CD4-positive, alpha-beta T cell treated with Interleukin-2 at 100 ng/mL for 4 hours (primary cell): ENCODE data around the gene SPAST.
A peak's percentile ranks its signal among the peaks of the same experiment; 100 is the strongest.
"Not testable (repeated sequence)": the region's sequence is repeated elsewhere in the genome, so short reads cannot be mapped to it uniquely, and the experiment has no call there.

Experiments used
- DNase-seq: peaks from one replicate; pipeline ENCODE4 v3.0.0-alpha.2; 2020; ENCODE audit warnings: low spot score

Gene SPAST

GRCh38 chr2:32124660-32125059 lies 61.3 kb downstream of the SPAST start:
- no peak for DNase-seq

DNA sequence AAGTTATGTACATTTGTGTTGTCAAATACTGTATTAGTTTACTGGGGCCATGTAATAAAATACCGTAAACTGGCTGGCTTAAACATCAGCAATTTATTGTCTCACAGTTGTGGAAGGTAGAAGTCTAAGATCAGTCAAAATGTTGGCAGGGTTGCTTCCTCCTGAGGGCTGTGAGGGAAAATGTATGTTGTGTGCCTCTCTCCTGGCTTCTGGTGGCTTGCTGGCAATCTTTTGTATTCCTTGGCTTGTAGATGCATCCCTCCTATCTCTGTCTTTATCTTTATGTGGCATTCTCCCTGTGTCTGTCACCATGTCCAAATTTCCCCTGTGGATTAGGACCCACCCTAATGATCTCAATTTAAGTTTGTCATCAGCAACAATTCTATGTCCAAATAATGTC lies 65.3 kb downstream of the SPAST start:
- no peak for DNase-seq

- no peak for DNase-seq
These were observed 65.7 kb downstream of the SPAST start for GRCh38 chr2:32129086-32129485.

DNA sequence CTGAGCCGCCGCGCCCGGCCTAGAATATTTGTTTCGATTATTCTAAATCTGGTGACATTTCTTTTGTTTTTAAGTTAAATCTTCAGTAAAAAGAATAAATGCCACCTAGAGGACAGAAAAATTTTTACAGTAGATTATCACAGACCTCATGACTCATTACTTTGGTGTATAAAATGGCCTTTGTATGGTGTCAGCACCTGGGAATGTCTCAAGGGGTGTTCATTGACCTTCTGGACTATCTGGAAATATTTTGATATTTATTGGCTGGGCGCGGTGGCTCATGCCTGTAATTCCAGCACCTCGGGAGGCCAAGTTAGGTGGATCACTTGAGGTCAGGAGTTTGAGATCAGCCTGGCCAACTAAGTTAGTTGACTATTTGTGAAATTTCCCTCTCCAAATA lies 72.1 kb downstream of the SPAST start:
- peak; percentile 25 for DNase-seq

GRCh38 chr2:32136097-32136496 lies 72.7 kb downstream of the SPAST start:
- no peak for DNase-seq

DNA sequence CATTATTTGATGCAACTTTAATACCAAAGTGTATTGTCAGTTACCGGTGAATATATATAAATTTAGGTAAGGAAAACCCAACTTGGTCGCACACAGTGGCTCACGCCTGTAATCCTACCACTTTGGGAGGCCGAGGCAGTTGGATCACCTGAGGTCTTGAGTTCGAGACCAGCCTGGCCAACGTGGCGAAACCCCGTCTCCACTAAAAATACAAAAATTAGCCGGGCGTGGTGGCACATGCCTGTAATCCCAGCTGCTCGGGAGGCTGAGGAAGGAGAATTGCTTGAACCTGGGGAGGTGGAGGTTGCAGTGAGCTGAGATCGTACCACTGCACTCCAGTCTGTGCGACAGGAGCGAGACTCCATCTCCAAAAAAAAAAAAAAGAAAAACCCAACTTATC lies 88.2 kb downstream of the SPAST start:
- DNase-seq = not testable (repeated sequence)

- no peak for DNase-seq
These were observed 96.3 kb downstream of the SPAST start for GRCh38 chr2:32159678-32160077.

DNA sequence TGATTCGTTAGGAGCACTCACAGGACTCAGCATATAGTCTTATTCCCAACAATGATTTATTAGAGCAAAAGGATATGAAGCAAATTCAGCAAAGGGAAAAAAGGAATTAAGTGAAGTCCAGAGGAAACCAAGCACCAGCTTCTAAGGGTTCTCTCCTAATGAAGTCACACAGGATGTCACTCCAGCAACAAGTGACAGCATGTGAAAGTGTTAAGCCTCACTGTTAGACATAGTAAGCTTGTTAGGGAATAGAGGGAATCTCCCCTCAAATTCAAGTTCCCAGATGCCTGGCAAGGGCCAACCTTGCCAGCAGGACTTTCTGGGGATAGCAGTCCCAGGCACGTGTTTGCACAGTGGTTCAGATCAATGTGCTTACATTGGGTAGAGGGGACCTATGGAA lies 97.9 kb downstream of the SPAST start:
- no peak for DNase-seq

DNA sequence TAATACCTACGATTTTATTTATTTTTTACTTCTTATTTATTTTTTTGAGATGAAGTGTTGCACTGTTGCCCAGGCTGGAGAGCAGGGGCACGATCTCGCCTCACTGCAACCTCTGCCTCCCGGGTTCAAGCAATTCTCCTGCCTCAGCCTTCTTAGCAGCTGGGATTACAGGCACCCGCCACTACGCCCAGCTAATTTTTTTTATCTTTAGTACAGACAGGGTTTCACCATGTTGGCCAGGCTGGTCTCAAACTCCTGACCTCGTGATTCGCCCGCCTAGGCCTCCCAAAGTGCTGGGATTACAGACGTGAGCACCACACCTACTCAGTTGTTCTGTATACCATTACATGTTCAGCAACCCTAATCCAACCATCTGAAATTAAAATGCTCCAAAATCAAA lies 100.9 kb downstream of the SPAST start:
- DNase-seq = not testable (repeated sequence)

DNA sequence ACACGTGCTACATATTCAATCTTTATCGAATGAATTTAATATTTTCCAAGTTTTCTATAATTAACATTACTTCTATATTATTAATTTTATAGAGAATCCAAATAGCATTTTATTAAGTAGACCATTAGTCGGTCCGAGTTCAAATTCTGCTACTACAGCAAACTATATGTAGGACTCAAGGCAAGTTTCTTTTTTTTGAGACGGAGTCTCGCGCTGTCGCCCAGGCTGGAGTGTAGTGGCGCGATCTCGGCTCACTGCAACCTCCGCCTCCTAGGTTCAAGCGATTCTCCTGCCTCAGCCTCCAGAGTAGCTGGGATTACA lies 101.6 kb downstream of the SPAST start:
- not testable (repeated sequence) for DNase-seq

DNA sequence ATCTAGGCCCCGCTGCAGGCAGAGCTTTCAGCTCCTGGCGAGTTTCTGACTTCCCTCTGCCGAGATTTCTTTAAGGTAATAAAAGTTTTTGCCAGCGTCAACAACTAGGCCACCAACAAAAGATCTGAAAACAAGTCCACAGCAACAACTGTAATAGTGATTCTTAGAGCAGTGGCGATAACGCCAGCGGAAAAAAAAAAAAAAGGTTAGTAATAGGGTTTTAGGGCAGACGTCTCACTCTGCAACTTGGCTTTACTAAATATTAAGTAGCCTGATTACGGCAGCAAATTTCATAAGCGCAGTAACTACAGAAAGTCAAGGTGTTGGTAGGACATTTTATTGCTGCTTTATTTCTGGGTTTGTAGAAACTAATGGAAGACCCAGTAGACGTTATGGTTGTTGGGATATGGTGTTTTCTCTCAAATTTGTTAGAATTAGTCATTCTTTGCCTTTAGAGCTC lies 102.8 kb downstream of the SPAST start:
- no peak for DNase-seq

DNA sequence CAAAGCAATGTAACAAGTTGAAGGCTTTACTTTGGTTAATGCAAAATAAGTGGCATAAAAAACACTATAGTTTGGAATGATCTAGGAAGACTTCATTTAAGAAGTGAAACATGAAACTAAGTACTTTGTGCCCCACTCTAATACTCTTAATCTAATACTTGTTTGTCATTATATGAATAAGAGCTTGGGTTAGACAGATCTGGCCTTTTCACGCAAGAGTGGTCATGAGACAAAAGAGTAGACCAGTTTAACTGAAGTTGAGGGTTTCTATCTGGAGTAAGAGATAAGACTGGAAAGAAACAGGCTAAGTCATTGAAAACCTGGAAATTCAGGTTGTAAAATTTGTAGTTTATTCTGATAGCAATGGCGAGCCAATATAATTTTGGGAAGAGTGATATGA lies 105.2 kb downstream of the SPAST start:
- no peak for DNase-seq

DNA sequence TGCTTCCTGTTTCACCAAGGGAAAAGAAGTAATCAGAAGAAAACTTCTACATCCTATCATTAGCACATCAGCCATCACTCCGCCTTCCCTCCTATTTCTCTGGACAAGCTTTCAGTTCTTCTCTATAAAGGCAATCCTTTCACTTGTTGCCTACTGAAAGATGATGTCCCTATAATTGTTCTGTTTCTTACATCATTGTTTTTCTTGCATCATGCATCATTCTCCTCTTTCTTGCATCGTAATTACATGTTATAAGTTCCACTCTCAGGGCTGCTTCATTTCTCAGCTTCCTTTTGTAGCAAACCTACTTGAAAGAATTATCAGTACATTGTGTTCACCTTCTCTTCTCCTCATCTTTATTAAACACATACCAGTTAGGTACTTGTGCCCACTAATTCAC lies 109.5 kb downstream of the SPAST start:
- DNase-seq = no peak

GRCh38 chr2:32182667-32183066 lies 119.3 kb downstream of the SPAST start:
- no peak for DNase-seq

DNA sequence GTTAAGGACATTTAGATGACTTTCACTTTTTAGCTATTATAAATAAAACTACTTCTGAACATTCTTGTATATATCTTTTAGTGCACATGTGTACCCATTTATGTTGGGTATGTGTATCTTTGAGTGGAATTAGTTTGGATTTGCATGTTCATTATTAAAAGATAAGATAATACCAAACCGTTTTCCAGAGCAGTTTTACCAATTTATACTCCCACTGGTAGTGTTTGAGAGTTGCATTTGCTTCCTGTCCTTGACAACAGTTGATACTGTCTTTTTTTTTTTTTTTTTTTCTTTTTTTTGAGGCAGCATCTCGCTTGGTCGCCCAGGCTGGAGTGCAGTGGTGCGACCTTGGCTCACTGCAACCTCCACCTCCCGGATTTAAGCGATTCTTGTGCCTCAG lies 125.7 kb downstream of the SPAST start:
- DNase-seq = no peak

- no peak for DNase-seq
These were observed 129.1 kb downstream of the SPAST start for GRCh38 chr2:32192418-32192817.

DNA sequence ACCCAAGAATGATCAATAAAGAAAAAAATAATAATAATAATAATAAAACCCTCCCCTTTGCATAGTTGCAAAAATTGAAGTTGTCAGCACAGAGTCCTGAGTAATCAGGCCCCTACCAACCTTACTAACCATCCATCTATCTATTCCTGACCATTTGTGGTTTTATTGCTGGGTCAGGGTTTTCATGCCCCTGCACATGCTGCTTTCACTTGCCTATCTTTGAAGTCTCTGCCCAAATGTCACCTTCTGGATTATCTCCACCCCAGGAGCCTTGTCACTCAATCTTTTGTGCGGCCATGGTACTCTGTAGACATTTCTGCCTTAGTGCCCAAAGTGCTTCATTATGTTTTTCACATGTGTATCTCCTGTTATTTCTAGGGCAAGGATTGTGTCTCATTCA lies 137.5 kb downstream of the SPAST start:
- no peak for DNase-seq

DNA sequence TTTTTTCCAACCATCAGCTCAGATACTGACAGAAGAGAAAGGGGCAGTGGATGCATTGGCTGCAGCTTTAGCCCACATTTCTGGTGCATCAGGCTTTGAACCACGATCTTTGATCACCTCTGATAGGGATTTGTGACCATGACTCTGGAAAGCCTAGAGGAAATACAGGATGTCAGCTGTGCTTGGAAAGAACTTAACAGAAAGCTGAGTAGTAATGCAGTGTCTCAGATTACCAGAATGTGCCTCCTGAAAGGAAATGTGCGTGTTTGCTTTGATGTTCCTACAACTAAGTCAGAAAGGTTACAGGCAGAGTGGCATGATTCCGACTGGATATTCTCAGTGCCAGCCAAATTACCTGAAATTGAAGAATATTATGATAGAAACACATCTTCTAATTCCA lies 140.1 kb downstream of the SPAST start:
- not testable (repeated sequence) for DNase-seq
